Gastroesophageal sphincter (tissue), 4 donors: ENCODE results near the gene ALG5. TPM values are rescaled to one million over a fixed set of nuclear protein-coding genes. Genes with fewer than 3 reads are reported as not detected.

Experiments used
- ATAC-seq: fragments of 150-250 bp; one replicate; pipeline ENCODE4 v1.9.1; 2016; ENCODE audit warnings: mild to moderate bottlenecking, moderate library complexity
- H3K27ac ChIP-seq, 4 donors: fragments of 200-600 bp; sonication (generic) in 3 of 4; 1 replicate in 3 of 4; 2 replicates in 1 of 4; pipeline ENCODE4 v1.5.1; 2016 to 2019
- H3K27me3 ChIP-seq: fragments of 200-600 bp; sonication (generic); one replicate; pipeline ENCODE4 v1.5.1; 2019
- H3K36me3 ChIP-seq, 2 donors: fragments of 200-600 bp; sonication (generic); one replicate each; pipeline ENCODE4 v1.5.1; 2019; ENCODE audit warnings: control low read depth in 1 of 2
- H3K4me1 ChIP-seq, 3 donors: fragments of 200-600 bp; sonication (generic); 1 replicate in 2 of 3; 2 replicates in 1 of 3; pipeline ENCODE4 v1.5.1; 2016 to 2019; ENCODE audit warnings: control low read depth in 2 of 3
- H3K4me3 ChIP-seq, 2 donors: fragments of 200-600 bp; sonication (generic); one replicate each; pipeline ENCODE4 v1.5.1; 2019; ENCODE audit warnings: mild to moderate bottlenecking in 1 of 2, moderate library complexity in 1 of 2
- H3K9me3 ChIP-seq, 3 donors: fragments of 200-600 bp; sonication (generic); one replicate each; pipeline ENCODE4 v1.5.1; 2017 to 2019; ENCODE audit warnings: control low read depth in 2 of 3
- CTCF ChIP-seq, 4 experiments: fragments of 200-600 bp in 2 of 4; fragments of 450-650 bp in 2 of 4; sonication (generic) in 1 of 4; IDR thresholded peaks; one replicate each; pipeline ENCODE4 v1.5.1; 2017 to 2019; ENCODE audit warnings: antibody characterized with exemption in 4 of 4, mild to moderate bottlenecking in 2 of 4, moderate library complexity in 2 of 4
- EP300 ChIP-seq: sonication (generic); formaldehyde crosslinking; IDR thresholded peaks from one replicate; pipeline ENCODE4 v1.6.1; 2017; ENCODE audit warnings: antibody characterized with exemption, mild to moderate bottlenecking
- POLR2A ChIP-seq, 2 donors: fragments of 450-650 bp; IDR thresholded peaks; one replicate each; pipeline ENCODE4 v1.6.1; 2017; ENCODE audit warnings: antibody characterized with exemption in 2 of 2, mild to moderate bottlenecking in 2 of 2, moderate library complexity in 1 of 2
- POLR2AphosphoS5 ChIP-seq: sonication (generic); formaldehyde crosslinking; IDR thresholded peaks from one replicate; pipeline ENCODE4 v1.6.1; 2017; ENCODE audit warnings: antibody characterized with exemption
- WGBS, 2 donors: methylation state at CpG; one replicate each; pipeline ENCODE4 v1.1.5; 2018; ENCODE audit warnings: low coverage in 1 of 2; 5-methylcytosine and 5-hydroxymethylcytosine counted together
- total RNA-seq, 4 donors: library from RNA; depleted of rRNA; stranded (reverse); fragments of >200 nt; gene quantifications; one replicate each; pipeline ENCODE4 v1.1.0, GENCODE V29; 2016

The ALG5 gene
- total RNA-seq, 4 donors from 2014 or later: 16.5 to 24.0 (median 22.4) TPM

GRCh38 chr13:36912369-36912768 lies 86.8 kb downstream of the ALG5 start:
- TF ChIP-seq POLR2A (IDR thresholded peaks at IDR 0.05) (no peak), CTCF (IDR thresholded peaks at IDR 0.05) (no peak), POLR2AphosphoS5 (no peak), EP300 (no peak)
- H3K27ac ChIP-seq: no peak overlapping the region
- no peak for ATAC-seq
- H3K4me3 ChIP-seq: no peak overlapping the region
- H3K4me1 ChIP-seq: peaks cover 0 to 46% (median 0%) of the 10 kb centered on the region in 3 donors
- no peaks in the 10 kb centered on the region for H3K9me3 ChIP-seq
- no peaks in the 10 kb centered on the region for H3K36me3 ChIP-seq
- H3K27me3 ChIP-seq: no peaks in the 10 kb centered on the region

- ATAC-seq: no peak
- no peak for TF ChIP-seq CTCF (IDR thresholded peaks at IDR 0.05)
- TF ChIP-seq EP300: no peak
- TF ChIP-seq POLR2AphosphoS5: no peak
- TF ChIP-seq POLR2A (IDR thresholded peaks at IDR 0.05): no peak
- 75 to 100% methylated on average over 1 of the region's 1 CpG for WGBS, 2 donors
- no peak overlapping the region for H3K27ac ChIP-seq
- H3K4me3 ChIP-seq: no peak overlapping the region
- H3K4me1 ChIP-seq: peaks cover 0 to 28% (median 0%) of the 10 kb centered on the region in 3 donors
- no peaks in the 10 kb centered on the region for H3K9me3 ChIP-seq
- no peaks in the 10 kb centered on the region for H3K27me3 ChIP-seq
- H3K36me3 ChIP-seq: no peaks in the 10 kb centered on the region
Measured at GRCh38 chr13:36910545-36910944, 88.6 kb downstream of the ALG5 start.

- Histone ChIP-seq H3K36me3 (no peaks in the 10 kb centered on the region), H3K27ac (no peak overlapping the region), H3K4me3 (no peak overlapping the region), H3K27me3 (no peaks in the 10 kb centered on the region), H3K4me1 (peaks cover 0 to 9% (median 0%) of the 10 kb centered on the region in 3 donors), H3K9me3 (no peaks in the 10 kb centered on the region)
- no peak for TF ChIP-seq CTCF (IDR thresholded peaks at IDR 0.05)
- TF ChIP-seq EP300: no peak
- no peak for TF ChIP-seq POLR2AphosphoS5
- no peak for TF ChIP-seq POLR2A (IDR thresholded peaks at IDR 0.05)
- no peak for ATAC-seq
- WGBS, 2 donors: 76 to 87% methylated on average over 2 of the region's 2 CpGs
Measured at GRCh38 chr13:36907821-36908220, 91.3 kb downstream of the ALG5 start.

GRCh38 chr13:36907266-36907665 lies 91.9 kb downstream of the ALG5 start:
- TF ChIP-seq POLR2A (IDR thresholded peaks at IDR 0.05): no peak
- 91 to 100% methylated on average over 4 of the region's 4 CpGs for WGBS, 2 donors
- H3K4me3 ChIP-seq: no peak overlapping the region
- H3K27ac ChIP-seq: no peak overlapping the region
- no peak for ATAC-seq
- peaks cover 0 to 9% (median 0%) of the 10 kb centered on the region in 3 donors for H3K4me1 ChIP-seq
- H3K36me3 ChIP-seq: no peaks in the 10 kb centered on the region
- no peaks in the 10 kb centered on the region for H3K27me3 ChIP-seq
- no peaks in the 10 kb centered on the region for H3K9me3 ChIP-seq

- WGBS, 2 donors: 88 to 92% methylated on average over 5 of the region's 5 CpGs
- no peaks in the 10 kb centered on the region for H3K9me3 ChIP-seq
- ATAC-seq: no peak
- H3K27ac ChIP-seq: no peak overlapping the region
- no peak overlapping the region for H3K4me3 ChIP-seq
- no peak for TF ChIP-seq CTCF (IDR thresholded peaks at IDR 0.05)
- TF ChIP-seq POLR2A (IDR thresholded peaks at IDR 0.05): no peak
- TF ChIP-seq EP300: no peak
- TF ChIP-seq POLR2AphosphoS5: no peak
- no peaks in the 10 kb centered on the region for H3K36me3 ChIP-seq
- peaks cover 0 to 7% (median 0%) of the 10 kb centered on the region in 3 donors for H3K4me1 ChIP-seq
- no peaks in the 10 kb centered on the region for H3K27me3 ChIP-seq
Measured at GRCh38 chr13:36905944-36906343, 93.2 kb downstream of the ALG5 start.
